BE2C (cell line): ENCODE data around the gene CHRM4.
A peak's percentile ranks its signal among the peaks of the same experiment; 100 is the strongest.

Experiments
- DNase-seq: peaks from one replicate; pipeline ENCODE4 v3.0.0-alpha.2; 2020
- H3K27me3 ChIP-seq: fragments of 250-450 bp; sonication (Bioruptor Pico); 2 replicates; pipeline ENCODE4 v1.5.1; 2020; ENCODE audit warnings: mild to moderate bottlenecking
- H3K36me3 ChIP-seq: fragments of 250-450 bp; sonication (Bioruptor Pico); 2 replicates; pipeline ENCODE4 v1.5.1; 2020; ENCODE audit warnings: mild to moderate bottlenecking
- H3K4me1 ChIP-seq: fragments of 250-450 bp; sonication (Bioruptor Pico); 2 replicates; pipeline ENCODE4 v1.5.1; 2020
- H3K4me3 ChIP-seq: 2 replicates; pipeline ENCODE4 v1.5.1; 2011; ENCODE audit warnings: low read depth, low read length
- H3K9me3 ChIP-seq: fragments of 250-450 bp; sonication (Bioruptor Pico); 2 replicates; pipeline ENCODE4 v1.5.1; 2020
- TF ChIP-seq, protein P1 (sequence below): IDR thresholded peaks from 2 replicates; pipeline ENCODE4 v1.5.1; 2012; ENCODE audit warnings: mild to moderate bottlenecking, low read depth, low read length

The CHRM4 gene

DNA sequence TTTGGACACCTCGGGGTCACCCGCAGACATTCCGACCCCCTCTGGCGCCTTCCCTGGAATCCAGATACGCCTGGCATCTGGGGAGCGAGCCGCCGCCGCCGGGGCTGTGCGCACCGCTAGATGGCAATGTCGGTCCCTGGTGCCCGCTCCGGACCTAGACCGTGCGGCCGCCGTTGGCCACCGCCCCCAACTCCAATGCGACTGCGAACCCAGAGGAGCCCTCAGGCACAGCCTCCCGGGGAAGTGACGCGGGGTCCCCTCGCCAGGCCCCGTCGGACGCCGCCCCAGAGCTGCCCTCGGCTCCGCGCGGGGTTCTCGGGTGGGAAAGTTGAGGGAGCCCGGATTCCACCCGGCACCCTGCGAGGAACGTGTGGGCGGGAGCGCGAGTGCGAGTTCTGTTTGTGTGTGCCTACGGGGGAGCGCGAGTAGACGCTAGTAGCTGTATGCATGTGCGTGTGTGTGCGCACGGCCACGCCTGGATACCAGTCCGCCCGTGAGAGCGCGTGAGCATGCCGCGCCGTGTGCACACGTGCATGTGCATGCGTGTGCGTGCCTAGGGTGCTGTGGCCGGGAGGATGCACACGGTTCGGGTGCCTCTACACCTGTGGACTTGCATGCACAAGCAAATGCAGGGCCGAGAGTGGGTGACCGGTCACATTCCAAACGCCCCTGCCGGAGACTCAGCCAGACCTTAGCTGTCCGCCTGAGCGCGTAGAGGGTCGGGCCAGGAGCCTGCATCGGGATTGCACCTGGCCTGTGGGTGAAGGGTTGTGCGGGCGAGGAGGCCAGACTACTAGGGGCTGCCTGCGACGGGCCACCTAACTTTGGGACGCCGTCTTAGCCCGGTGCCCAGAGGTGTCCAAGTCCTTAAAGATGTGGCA, 1.9 kb downstream of the CHRM4 start:
- peak overlapping the region; percentile 52 for H3K4me3 ChIP-seq
- TF ChIP-seq, protein P1, sequence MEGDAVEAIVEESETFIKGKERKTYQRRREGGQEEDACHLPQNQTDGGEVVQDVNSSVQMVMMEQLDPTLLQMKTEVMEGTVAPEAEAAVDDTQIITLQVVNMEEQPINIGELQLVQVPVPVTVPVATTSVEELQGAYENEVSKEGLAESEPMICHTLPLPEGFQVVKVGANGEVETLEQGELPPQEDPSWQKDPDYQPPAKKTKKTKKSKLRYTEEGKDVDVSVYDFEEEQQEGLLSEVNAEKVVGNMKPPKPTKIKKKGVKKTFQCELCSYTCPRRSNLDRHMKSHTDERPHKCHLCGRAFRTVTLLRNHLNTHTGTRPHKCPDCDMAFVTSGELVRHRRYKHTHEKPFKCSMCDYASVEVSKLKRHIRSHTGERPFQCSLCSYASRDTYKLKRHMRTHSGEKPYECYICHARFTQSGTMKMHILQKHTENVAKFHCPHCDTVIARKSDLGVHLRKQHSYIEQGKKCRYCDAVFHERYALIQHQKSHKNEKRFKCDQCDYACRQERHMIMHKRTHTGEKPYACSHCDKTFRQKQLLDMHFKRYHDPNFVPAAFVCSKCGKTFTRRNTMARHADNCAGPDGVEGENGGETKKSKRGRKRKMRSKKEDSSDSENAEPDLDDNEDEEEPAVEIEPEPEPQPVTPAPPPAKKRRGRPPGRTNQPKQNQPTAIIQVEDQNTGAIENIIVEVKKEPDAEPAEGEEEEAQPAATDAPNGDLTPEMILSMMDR = peak; percentile 56
- no peaks in the 10 kb centered on the region for H3K9me3 ChIP-seq
- H3K27me3 ChIP-seq = peaks cover 30% of the 10 kb centered on the region
- H3K36me3 ChIP-seq = no peaks in the 10 kb centered on the region
- no peaks in the 10 kb centered on the region for H3K4me1 ChIP-seq
- DNase-seq = peak; percentile 81

DNA sequence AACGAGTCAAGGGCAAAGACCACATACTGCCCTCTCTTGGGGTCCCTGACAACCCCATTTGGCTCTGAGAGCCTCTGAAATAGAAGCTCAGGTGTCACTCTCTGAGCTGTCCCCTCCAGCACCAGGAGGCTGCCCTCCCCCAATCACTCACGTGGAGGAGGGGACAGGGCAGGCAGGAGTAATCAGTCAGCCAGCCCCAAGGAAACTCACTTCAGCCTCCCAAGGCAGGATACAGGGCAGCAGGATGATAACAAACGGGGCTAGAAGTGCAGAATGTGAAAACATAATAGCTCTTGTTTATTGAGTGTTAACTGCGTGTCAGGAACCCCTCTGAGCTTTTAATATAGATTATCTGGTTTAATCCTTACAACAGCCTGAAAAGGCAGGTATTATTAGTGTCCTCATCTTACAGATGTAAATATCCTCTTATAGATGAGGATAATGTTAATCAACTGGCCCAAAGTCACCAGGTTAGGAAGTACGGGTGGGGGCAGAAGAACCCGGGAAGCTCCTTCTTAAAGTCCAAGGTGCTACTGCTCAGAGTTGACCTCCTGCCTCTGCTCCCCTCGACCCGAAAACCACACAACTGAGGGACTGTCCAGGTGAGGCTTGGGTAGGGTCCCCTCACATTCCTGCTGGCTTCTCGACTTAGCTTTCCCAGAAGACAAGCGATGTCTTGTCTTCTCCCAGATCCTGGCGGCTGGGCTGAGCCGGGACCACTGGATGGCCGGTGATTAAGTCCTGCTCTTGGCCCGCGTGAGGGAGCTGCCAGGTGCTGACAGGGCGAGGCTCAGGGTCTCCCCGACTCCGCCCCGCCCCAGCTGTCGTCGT, 2.7 kb downstream of the CHRM4 start:
- TF ChIP-seq, protein P1 = no peak
- Histone ChIP-seq H3K27me3 (peaks cover 30% of the 10 kb centered on the region), H3K9me3 (no peaks in the 10 kb centered on the region), H3K4me1 (no peaks in the 10 kb centered on the region), H3K36me3 (no peaks in the 10 kb centered on the region), H3K4me3 (no peak overlapping the region)
- no peak for DNase-seq

DNA sequence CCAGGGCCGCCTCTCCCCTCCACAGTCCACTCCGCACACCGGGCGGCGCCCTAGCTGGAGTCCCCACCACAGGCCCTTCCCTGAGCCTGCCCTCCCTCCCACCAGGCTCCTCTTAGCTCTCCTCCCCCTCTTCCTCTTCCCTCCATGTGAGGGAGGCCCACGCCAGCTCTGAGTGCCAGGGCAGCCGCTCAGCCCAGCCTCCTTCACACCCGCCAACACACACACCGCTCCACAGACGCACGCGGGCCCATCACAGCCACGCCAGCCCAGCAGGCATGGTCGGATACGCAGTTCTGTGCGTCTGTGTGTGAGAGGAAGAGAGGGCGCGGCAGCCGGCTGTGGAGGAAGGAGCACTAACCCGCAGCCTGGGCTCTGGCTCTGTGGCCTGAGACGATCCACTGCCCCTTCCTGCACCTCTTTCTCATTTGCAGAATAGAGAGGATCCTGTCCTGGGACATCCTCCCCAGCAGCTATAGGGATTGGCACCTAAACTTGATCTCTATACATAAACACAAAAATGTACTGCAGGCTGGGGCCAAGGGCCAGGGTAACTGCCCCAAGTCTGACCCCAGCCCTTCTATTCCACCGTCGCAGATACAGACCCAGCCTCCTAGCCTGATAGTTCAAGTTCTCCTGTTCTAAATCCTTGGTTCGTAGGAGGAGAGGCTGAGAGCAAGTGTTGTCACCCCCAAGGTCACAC, 3.5 kb downstream of the CHRM4 start:
- Histone ChIP-seq H3K4me3 (no peak overlapping the region), H3K27me3 (peaks cover 30% of the 10 kb centered on the region)
- DNase-seq = no peak

DNA sequence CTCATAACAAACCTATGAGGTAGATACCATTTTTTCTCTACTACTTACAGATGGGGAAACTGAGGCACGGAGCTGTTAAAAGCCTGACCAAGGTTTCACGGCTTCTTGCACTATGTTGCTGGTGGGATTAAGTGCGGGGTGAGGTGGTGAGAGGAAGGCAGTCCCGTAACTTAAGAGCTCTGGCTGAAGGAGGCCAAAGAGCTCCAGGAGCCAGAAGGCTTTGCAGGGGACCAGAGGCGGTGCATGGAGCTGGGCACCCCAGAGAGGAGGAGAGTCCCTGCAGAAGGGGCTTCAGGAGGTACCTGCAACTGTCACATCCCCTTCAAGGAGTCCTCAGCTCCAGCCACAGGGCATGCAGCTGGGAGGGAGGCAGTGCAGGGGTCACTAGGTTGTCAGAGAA, 4.1 kb downstream of the CHRM4 start:
- H3K4me3 ChIP-seq = no peak overlapping the region
- TF ChIP-seq, protein P1 = no peak
- DNase-seq = no peak
- H3K4me1 ChIP-seq = no peaks in the 10 kb centered on the region
- H3K9me3 ChIP-seq = no peaks in the 10 kb centered on the region
- H3K36me3 ChIP-seq = no peaks in the 10 kb centered on the region
- peaks cover 25% of the 10 kb centered on the region for H3K27me3 ChIP-seq

More for the DNA sequence above, 3.5 kb downstream of the CHRM4 start:
- TF ChIP-seq, protein P1 = no peak
- Histone ChIP-seq H3K9me3 (no peaks in the 10 kb centered on the region), H3K36me3 (no peaks in the 10 kb centered on the region), H3K4me1 (no peaks in the 10 kb centered on the region)

DNA sequence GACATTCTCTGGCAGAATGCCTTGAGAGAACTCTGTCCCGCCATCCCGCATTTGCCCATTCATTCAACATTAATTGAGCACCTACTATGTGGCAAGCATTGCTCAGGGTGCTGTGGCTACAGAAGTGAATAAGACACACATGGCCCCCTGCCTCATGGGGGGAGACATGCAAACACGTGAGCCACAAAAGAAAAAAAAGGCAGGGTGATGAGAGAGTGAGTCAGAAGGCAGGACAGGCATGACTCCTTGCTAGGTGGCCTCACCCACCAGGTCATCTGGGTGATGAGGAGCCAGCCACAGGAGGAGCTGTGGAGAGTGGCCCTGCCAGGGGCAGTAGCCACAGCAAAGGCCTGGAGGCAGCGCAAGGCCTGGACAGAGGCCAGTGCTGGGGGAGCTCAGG, 4.9 kb downstream of the CHRM4 start:
- peaks cover 21% of the 10 kb centered on the region for H3K27me3 ChIP-seq
- H3K36me3 ChIP-seq = no peaks in the 10 kb centered on the region
- no peaks in the 10 kb centered on the region for H3K4me1 ChIP-seq
- TF ChIP-seq, protein P1 = no peak
- DNase-seq = no peak
- no peaks in the 10 kb centered on the region for H3K9me3 ChIP-seq
- no peak overlapping the region for H3K4me3 ChIP-seq
